ENCODE data around the gene KRTAP4-7.

- TF ChIP-seq, protein P1, sequence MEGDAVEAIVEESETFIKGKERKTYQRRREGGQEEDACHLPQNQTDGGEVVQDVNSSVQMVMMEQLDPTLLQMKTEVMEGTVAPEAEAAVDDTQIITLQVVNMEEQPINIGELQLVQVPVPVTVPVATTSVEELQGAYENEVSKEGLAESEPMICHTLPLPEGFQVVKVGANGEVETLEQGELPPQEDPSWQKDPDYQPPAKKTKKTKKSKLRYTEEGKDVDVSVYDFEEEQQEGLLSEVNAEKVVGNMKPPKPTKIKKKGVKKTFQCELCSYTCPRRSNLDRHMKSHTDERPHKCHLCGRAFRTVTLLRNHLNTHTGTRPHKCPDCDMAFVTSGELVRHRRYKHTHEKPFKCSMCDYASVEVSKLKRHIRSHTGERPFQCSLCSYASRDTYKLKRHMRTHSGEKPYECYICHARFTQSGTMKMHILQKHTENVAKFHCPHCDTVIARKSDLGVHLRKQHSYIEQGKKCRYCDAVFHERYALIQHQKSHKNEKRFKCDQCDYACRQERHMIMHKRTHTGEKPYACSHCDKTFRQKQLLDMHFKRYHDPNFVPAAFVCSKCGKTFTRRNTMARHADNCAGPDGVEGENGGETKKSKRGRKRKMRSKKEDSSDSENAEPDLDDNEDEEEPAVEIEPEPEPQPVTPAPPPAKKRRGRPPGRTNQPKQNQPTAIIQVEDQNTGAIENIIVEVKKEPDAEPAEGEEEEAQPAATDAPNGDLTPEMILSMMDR (IDR thresholded peaks at IDR 0.05) = no peak
- TF ChIP-seq EP300 (IDR thresholded peaks at IDR 0.05) (no peak), POLR2AphosphoS5 (IDR thresholded peaks at IDR 0.05) (no peak), POLR2A (IDR thresholded peaks at IDR 0.05) (no peak)
Measured at GRCh38 chr17:41063449-41063848, 20.5 kb upstream of the KRTAP4-7 start.
